H9 (cell line): ENCODE results near the gene HPF1. TPM values are rescaled to one million over a fixed set of nuclear protein-coding genes. Genes with fewer than 3 reads are reported as not detected.

Experiments used
- DNase-seq: peaks from one replicate; pipeline ENCODE4 v3.0.0-alpha.2; 2017
- H2AFZ ChIP-seq: one replicate; pipeline ENCODE4 v1.6.1; 2013; ENCODE audit warnings: mild to moderate bottlenecking, low read length, control low read depth, moderate library complexity
- H2AK5ac ChIP-seq: 2 replicates; pipeline ENCODE4 v1.6.1; 2013; ENCODE audit warnings: low read length, control low read depth, mixed read lengths; ENCODE audit not compliant: insufficient read length
- H2BK120ac ChIP-seq: one replicate; pipeline ENCODE4 v1.6.1; 2013; ENCODE audit warnings: low read depth, mild to moderate bottlenecking, low read length, control low read depth, inconsistent platforms; ENCODE audit not compliant: poor library complexity, severe bottlenecking
- H2BK12ac ChIP-seq: 2 replicates; pipeline ENCODE4 v1.6.1; 2013; ENCODE audit warnings: low read length, control low read depth, mixed read lengths, low read depth; ENCODE audit not compliant: insufficient read length
- H2BK15ac ChIP-seq: 2 replicates; pipeline ENCODE4 v1.6.1; 2013; ENCODE audit warnings: low read depth, low read length, control low read depth
- H2BK20ac ChIP-seq: one replicate; pipeline ENCODE4 v1.6.1; 2013; ENCODE audit warnings: low read depth, mild to moderate bottlenecking, low read length, control low read depth, inconsistent platforms; ENCODE audit not compliant: poor library complexity, severe bottlenecking
- H2BK5ac ChIP-seq: 2 replicates; pipeline ENCODE4 v1.6.1; 2013; ENCODE audit warnings: low read length, control low read depth, mixed read lengths; ENCODE audit not compliant: insufficient read length
- H3K14ac ChIP-seq: 2 replicates; pipeline ENCODE4 v1.6.1; 2013; ENCODE audit warnings: low read length, control low read depth; ENCODE audit not compliant: insufficient read depth
- H3K18ac ChIP-seq: 2 replicates; pipeline ENCODE4 v1.6.1; 2013; ENCODE audit warnings: low read depth, mild to moderate bottlenecking, mixed read lengths, low read length, control low read depth; ENCODE audit not compliant: insufficient read length
- H3K23ac ChIP-seq: 2 replicates; pipeline ENCODE4 v1.6.1; 2013; ENCODE audit warnings: low read length, control low read depth, mixed read lengths, low read depth; ENCODE audit not compliant: insufficient read length
- H3K23me2 ChIP-seq: 2 replicates; pipeline ENCODE4 v1.6.1; 2013; ENCODE audit warnings: low read depth, mild to moderate bottlenecking, mixed read lengths, low read length, control low read depth; ENCODE audit not compliant: insufficient read length, poor library complexity, severe bottlenecking
- H3K27ac ChIP-seq: 2 replicates; pipeline ENCODE4 v1.5.1; 2013; ENCODE audit warnings: low read length, control low read depth, mixed read lengths, low read depth; ENCODE audit not compliant: insufficient read length
- H3K27me3 ChIP-seq: 2 replicates; pipeline ENCODE4 v1.6.1; 2013; ENCODE audit warnings: low read length, control low read depth, inconsistent platforms; ENCODE audit not compliant: insufficient read depth
- H3K4ac ChIP-seq: 2 replicates; pipeline ENCODE4 v1.6.1; 2013; ENCODE audit warnings: low read depth, mild to moderate bottlenecking, control low read depth, inconsistent platforms, low read length, moderate library complexity
- H3K4me1 ChIP-seq: 2 replicates; pipeline ENCODE4 v1.6.1; 2013; ENCODE audit warnings: low read length, control low read depth, inconsistent platforms; ENCODE audit not compliant: insufficient read depth
- H3K4me2 ChIP-seq: 2 replicates; pipeline ENCODE4 v1.6.1; 2013; ENCODE audit warnings: low read length, control low read depth, mixed read lengths; ENCODE audit not compliant: insufficient read length, insufficient read depth
- H3K56ac ChIP-seq: 2 replicates; pipeline ENCODE4 v1.6.1; 2013; ENCODE audit warnings: low read depth, mild to moderate bottlenecking, mixed read lengths, low read length, control low read depth; ENCODE audit not compliant: insufficient read length
- H3K79me1 ChIP-seq: 2 replicates; pipeline ENCODE4 v1.6.1; 2013; ENCODE audit warnings: low read depth, mild to moderate bottlenecking, moderate library complexity, low read length, control low read depth, inconsistent platforms; ENCODE audit not compliant: insufficient read depth, poor library complexity, severe bottlenecking
- H3K79me2 ChIP-seq: 2 replicates; pipeline ENCODE4 v1.6.1; 2013; ENCODE audit warnings: low read length, control low read depth, inconsistent platforms; ENCODE audit not compliant: insufficient read depth
- H3K9ac ChIP-seq: 2 replicates; pipeline ENCODE4 v1.6.1; 2013; ENCODE audit warnings: low read length, control low read depth, mixed read lengths; ENCODE audit not compliant: insufficient read length; ENCODE audit errors: extremely low read depth
- H3K9me3 ChIP-seq: one replicate; pipeline ENCODE4 v1.6.1; 2013; ENCODE audit warnings: low read depth, low read length, inconsistent platforms; ENCODE audit not compliant: control insufficient read depth
- H3T11ph ChIP-seq: one replicate; pipeline ENCODE4 v1.6.1; 2013; ENCODE audit warnings: mild to moderate bottlenecking, low read length, control low read depth, inconsistent platforms
- H4K20me1 ChIP-seq: one replicate; pipeline ENCODE4 v1.6.1; 2013; ENCODE audit not compliant: control insufficient read depth, insufficient read length, insufficient read depth
- H4K5ac ChIP-seq: 2 replicates; pipeline ENCODE4 v1.6.1; 2013; ENCODE audit warnings: low read depth, mild to moderate bottlenecking, mixed read lengths, low read length, control low read depth; ENCODE audit not compliant: insufficient read length
- H4K8ac ChIP-seq: replicated peaks from 2 replicates; pipeline ENCODE4 v1.6.1; 2013; ENCODE audit warnings: low read length, control low read depth, mixed read lengths, low read depth; ENCODE audit not compliant: insufficient read length
- H4K91ac ChIP-seq: 2 replicates; pipeline ENCODE4 v1.6.1; 2013; ENCODE audit warnings: low read depth, mild to moderate bottlenecking, moderate library complexity, mixed read lengths, low read length, control low read depth; ENCODE audit not compliant: insufficient read length
- H3K27ac Mint-ChIP-seq, 3 experiments: 2 replicates in 2 of 3; 3 replicates in 1 of 3; pipeline ENCODE4 v1.8.0; 2020 to 2021; ENCODE audit warnings: mixed read lengths in 3 of 3, mild to moderate bottlenecking in 1 of 3, moderate library complexity in 1 of 3
- H3K27me3 Mint-ChIP-seq: 2 replicates; pipeline ENCODE4 v1.8.0; 2021; ENCODE audit warnings: low read depth, mild to moderate bottlenecking, moderate library complexity, mixed read lengths
- H3K36me3 Mint-ChIP-seq, 3 experiments: 2 replicates in 2 of 3; 3 replicates in 1 of 3; pipeline ENCODE4 v1.8.0; 2020 to 2021; ENCODE audit warnings: low read depth in 3 of 3, mixed read lengths in 3 of 3; ENCODE audit not compliant: insufficient read depth in 1 of 3
- H3K4me1 Mint-ChIP-seq, 2 experiments: 2 replicates each; pipeline ENCODE4 v1.8.0; 2020; ENCODE audit warnings: mixed read lengths in 2 of 2
- H3K4me3 Mint-ChIP-seq, 2 experiments: 2 replicates in 1 of 2; 3 replicates in 1 of 2; pipeline ENCODE4 v1.8.0; 2020 to 2021; ENCODE audit warnings: mild to moderate bottlenecking in 2 of 2, mixed read lengths in 2 of 2, moderate library complexity in 1 of 2
- H3K9me3 Mint-ChIP-seq, 2 experiments: 2 replicates in 1 of 2; 3 replicates in 1 of 2; pipeline ENCODE4 v1.8.0; 2020; ENCODE audit warnings: mild to moderate bottlenecking in 2 of 2, mixed read lengths in 2 of 2, moderate library complexity in 1 of 2
- CTCF ChIP-seq: fragments of 200-600 bp; sonication (generic); conservative IDR thresholded peaks from 3 replicates; pipeline ENCODE4 v1.8.0; 2021; ENCODE audit warnings: antibody characterized with exemption, mild to moderate bottlenecking
- WGBS: extraction: QIAGEN DNeasy Blood & Tissue Kit; methylation state at CpG from one replicate; pipeline ENCODE4 v1.1.7; 2013; ENCODE audit warnings: missing lambda C conversion rate, low lambda C conversion rate, mixed read lengths; ENCODE audit not compliant: insufficient read length; ENCODE audit errors: extremely low coverage; 5-methylcytosine and 5-hydroxymethylcytosine counted together
- total RNA-seq: library from RNA; stranded (reverse); gene quantifications from 2 replicates; pipeline ENCODE4 v1.2.1, GENCODE V29; 2021

Gene HPF1
- total RNA-seq, 1 experiment from 2014 or later: 32.1 TPM

DNA sequence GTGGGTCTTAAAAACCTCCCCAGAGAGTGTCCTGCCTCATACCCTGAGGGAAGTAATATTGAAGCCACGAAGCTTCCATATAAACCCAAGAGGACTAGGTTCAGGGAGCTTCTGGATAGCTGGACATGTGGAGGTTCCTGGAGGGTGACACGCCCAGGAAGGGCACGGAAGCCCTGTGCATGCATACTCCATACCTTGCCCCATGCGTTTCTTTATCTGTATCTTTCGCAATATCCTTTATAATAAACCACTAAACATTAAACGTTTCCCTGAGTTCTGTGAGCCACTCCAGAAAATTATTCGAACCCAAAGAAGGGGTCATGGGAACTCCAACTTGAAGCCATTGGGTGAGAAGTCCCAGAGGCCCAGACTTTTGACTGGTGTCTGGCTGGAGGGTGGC lies 45.7 kb upstream of the HPF1 start:
- Histone ChIP-seq H3K9ac (no peak overlapping the region), H4K20me1 (no peaks in the 10 kb centered on the region), H2BK20ac (no peak overlapping the region), H4K5ac (no peak overlapping the region), H3K4ac (no peak overlapping the region), H4K8ac (no peak overlapping the region), H2BK120ac (no peak overlapping the region), H2BK15ac (no peak overlapping the region), H3K56ac (no peak overlapping the region), H2AK5ac (no peak overlapping the region), H3K14ac (no peak overlapping the region), H2AFZ (no peak overlapping the region), H3K79me2 (no peaks in the 10 kb centered on the region), H3K4me1 (no peaks in the 10 kb centered on the region), H4K91ac (no peak overlapping the region), H2BK12ac (no peak overlapping the region), H3K27me3 (no peaks in the 10 kb centered on the region), H3K79me1 (no peaks in the 10 kb centered on the region), H3K18ac (no peak overlapping the region), H3K4me2 (no peak overlapping the region), H3K27ac (no peak overlapping the region), H3K23me2 (no peaks in the 10 kb centered on the region), H2BK5ac (no peak overlapping the region), H3K23ac (no peak overlapping the region), H3T11ph (no peak overlapping the region), H3K9me3 (peaks cover 4% of the 10 kb centered on the region)
- no peak overlapping the region for H3K4me3 Mint-ChIP-seq
- WGBS: no CpG with 5 or more reads among the region's 7 CpGs
- 0 out of 4 replicates have a peak, but pooled peaks cover 0 to 3% of the 10 kb centered on the region in 2 experiments for H3K4me1 Mint-ChIP-seq
- peaks cover 3 to 6% of the 10 kb centered on the region in 2 experiments; a peak in 2 of 5 replicates for H3K9me3 Mint-ChIP-seq
- TF ChIP-seq CTCF: no peak
- H3K27me3 Mint-ChIP-seq: no peaks in the 10 kb centered on the region
- peaks cover 0 to 1% (median 0%) of the 10 kb centered on the region in 3 experiments; a peak in 1 of 7 replicates for H3K36me3 Mint-ChIP-seq
- no peak overlapping the region for H3K27ac Mint-ChIP-seq
- no peak for DNase-seq
